OCI-M2 (cell line): ENCODE results near the gene RLF.

ENCODE experiments used
- DNase-seq: peaks from one replicate; lab custom pipeline; 2025; ENCODE audit not compliant: unreplicated experiment; lab: John Stamatoyannopoulos, UW

RLF gene, protein sequence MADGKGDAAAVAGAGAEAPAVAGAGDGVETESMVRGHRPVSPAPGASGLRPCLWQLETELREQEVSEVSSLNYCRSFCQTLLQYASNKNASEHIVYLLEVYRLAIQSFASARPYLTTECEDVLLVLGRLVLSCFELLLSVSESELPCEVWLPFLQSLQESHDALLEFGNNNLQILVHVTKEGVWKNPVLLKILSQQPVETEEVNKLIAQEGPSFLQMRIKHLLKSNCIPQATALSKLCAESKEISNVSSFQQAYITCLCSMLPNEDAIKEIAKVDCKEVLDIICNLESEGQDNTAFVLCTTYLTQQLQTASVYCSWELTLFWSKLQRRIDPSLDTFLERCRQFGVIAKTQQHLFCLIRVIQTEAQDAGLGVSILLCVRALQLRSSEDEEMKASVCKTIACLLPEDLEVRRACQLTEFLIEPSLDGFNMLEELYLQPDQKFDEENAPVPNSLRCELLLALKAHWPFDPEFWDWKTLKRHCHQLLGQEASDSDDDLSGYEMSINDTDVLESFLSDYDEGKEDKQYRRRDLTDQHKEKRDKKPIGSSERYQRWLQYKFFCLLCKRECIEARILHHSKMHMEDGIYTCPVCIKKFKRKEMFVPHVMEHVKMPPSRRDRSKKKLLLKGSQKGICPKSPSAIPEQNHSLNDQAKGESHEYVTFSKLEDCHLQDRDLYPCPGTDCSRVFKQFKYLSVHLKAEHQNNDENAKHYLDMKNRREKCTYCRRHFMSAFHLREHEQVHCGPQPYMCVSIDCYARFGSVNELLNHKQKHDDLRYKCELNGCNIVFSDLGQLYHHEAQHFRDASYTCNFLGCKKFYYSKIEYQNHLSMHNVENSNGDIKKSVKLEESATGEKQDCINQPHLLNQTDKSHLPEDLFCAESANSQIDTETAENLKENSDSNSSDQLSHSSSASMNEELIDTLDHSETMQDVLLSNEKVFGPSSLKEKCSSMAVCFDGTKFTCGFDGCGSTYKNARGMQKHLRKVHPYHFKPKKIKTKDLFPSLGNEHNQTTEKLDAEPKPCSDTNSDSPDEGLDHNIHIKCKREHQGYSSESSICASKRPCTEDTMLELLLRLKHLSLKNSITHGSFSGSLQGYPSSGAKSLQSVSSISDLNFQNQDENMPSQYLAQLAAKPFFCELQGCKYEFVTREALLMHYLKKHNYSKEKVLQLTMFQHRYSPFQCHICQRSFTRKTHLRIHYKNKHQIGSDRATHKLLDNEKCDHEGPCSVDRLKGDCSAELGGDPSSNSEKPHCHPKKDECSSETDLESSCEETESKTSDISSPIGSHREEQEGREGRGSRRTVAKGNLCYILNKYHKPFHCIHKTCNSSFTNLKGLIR (N-terminal part only)

DNA sequence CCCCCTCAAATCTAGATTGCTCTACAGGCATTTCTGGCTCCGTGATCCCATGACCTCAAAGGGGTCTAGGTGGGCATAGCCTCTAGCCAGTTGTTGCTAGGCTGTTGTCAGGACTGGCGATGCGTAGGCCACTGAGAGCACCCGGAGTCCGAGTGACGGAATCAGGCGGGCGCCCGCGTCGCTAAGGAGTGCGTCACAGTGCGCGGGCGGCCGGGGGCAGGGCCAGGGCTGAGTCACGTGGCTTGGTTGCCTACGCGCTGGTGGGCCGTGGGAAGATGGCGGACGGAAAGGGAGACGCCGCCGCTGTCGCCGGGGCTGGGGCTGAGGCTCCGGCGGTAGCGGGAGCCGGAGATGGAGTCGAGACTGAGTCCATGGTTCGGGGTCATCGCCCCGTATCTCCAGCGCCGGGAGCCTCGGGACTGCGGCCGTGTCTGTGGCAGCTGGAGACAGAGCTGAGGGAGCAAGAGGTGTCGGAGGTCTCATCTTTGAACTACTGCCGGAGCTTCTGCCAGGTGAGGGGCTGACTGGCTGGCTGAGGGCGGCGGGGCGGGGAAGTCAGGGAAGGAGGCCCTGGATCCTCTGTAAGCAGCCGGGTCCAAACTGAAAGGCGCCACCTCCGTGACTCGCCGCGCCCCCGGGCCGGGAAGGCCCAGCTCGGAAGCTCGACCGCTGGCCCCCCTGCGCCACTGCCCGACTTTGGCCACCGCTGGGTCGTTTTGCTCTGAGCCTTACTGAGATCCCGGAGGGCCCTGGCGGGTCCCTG, at the start of gene RLF:
TSS of gene RLF (plus strand) at position 263 of the 763 bp plus-strand sequence. CDS start at position 276, 13 bp downstream.
- DNase-seq, result peak; percentile 60

DNA sequence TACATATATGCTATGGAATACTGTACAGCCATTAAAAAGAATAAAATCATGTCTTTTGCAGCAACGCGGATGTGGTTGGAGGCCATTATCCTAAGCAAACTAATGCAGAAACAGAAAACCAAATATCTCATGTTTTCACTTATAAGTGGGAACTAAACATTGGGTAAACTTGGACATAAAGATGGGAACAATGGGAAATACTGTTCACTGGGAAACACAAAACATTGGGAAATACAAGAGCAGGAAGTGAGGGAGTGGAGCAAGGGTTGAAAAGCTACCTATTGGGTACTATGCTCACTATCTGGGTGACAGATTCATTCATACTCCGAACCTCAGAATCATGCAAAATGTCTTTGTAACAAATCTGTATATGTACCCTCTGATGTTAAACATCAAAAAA, 46.8 kb upstream of the RLF start:
- no peak for DNase-seq

DNA sequence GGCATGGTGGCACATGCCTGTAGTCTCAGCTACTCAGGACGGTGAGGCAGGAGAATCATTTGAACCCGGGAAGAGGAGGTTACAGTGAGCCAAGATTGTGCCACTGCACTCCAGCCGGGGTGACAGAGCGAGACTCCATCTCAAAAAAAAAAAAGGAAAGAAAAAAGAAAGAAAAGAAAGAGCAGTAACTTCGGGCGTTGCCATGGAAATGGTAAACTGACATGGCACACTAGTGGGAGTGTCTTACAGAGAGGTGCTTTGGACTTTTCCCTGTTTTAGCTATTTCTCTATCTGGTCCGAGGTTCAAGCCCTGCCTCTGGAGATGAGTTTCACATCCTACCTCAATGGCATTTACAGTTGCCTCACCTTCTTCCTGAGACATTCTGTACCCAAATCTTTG, 41.1 kb upstream of the RLF start:
- DNase-seq, result no peak

DNA sequence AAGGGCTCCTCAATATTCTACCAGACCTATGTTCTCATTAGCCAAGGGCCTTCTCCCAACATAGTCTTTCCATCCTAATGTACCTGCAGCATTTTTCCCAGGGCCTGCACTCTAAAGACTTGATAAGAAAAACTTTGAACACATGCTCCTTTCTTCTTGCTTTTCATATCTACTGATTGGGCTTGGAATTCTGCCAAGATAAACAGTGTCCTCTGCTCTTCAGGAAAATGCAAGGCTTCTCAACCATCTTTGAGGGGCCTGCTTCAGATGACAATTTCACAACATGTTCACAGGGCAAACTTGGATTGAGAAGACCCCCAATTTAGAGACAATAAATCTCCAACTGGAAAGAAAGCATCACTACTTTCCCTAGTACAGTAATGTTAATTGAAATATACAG, 38.3 kb upstream of the RLF start:
- no peak for DNase-seq

DNA sequence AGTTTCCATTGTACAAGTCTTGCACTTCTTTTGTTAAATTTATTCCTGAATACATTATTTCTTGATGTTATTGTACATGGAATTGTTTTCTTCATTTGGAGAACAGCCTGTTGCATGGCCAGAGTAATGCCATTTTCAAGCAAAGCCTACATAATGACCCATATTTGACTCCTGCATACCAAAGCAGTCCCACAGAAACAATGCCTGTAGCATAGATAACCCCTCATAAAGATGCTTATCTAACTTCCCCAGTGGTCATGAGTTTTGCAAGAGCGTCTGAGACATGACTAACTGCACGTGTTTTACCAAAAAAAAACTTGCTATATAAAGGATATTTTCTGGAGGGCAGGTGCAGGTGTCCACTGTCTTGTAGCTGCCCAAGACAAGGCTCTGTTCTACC, 30.3 kb upstream of the RLF start:
- no peak for DNase-seq

DNA sequence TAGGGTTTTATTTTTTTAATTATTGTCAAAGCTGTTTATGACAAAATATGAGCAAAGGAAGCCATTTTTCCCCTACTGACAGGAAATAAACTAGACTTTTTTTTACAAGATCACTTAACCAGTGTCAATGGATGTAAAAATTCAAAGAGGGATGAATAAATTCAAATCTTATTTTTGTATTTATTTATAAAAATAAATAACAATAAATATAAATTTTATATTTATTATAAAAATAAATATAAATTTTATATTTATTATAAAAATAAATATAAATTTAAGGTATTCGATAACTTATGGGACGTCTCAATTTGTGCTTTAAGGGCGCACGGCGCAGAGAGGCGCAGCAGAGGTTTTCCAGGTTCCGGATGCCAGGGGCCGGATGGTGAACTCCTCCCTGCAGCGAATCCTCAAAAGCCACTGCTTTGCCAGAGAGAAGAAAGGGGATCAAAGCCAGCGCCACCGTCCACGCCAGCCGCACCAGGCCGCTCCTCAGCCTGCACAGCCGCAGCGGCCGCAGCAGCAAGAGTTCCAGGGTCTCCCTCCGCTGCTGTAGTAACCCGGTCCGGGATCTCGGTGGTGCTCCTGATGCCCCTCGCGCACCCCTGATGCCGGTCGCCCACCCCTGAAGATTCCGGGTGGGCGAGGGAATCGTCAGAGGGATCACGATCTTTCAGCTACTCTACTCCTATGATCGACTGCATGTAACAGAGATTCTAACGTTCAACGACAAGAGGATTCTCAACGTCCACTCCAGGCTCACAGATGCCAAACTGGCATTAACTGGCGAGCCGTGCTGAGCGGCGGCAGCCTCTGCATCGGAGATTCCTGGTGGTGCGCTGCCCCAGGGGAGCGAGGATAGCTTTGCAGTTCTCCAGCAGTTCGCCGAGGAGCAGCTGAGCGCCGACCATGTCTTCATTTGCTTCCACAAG, 28.5 kb upstream of the RLF start:
- no peak for DNase-seq

DNA sequence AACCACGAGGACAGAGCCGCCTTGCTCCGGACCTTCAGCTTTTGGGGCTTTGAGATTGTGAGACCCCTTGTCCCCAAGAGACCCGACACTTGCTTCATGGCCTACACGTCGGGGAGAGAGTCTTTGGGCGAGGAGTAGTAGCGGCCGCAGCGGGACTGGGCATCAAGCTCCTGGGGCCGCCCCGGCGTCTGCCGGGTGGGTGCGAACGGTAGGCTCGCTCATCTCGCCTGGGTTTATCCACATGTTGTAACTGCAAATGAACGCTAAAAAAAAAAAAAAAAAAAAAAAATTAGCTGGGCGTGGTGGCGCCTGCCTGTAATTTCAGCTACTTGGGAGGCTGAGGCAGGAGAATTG, 27.9 kb upstream of the RLF start:
- no peak for DNase-seq

DNA sequence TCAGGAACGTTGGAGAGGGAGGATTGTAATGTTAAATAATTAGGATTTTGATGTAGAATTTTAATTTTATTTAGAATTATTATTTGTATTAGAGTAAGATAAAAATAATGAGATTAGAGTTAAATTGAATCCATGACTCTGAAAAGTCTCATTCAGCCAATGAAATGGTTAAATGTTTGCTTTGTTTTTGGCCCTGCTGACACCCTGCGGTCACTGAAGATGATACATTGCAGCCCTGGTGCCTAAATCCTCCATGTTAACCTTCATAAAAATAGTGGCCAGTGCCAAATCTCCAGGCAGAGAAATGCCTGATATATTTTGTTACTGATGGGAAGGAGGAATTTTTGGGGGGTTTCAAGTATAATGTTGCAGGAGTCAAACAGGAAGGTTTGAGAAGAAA, 27.3 kb upstream of the RLF start:
- DNase-seq, result no peak

DNA sequence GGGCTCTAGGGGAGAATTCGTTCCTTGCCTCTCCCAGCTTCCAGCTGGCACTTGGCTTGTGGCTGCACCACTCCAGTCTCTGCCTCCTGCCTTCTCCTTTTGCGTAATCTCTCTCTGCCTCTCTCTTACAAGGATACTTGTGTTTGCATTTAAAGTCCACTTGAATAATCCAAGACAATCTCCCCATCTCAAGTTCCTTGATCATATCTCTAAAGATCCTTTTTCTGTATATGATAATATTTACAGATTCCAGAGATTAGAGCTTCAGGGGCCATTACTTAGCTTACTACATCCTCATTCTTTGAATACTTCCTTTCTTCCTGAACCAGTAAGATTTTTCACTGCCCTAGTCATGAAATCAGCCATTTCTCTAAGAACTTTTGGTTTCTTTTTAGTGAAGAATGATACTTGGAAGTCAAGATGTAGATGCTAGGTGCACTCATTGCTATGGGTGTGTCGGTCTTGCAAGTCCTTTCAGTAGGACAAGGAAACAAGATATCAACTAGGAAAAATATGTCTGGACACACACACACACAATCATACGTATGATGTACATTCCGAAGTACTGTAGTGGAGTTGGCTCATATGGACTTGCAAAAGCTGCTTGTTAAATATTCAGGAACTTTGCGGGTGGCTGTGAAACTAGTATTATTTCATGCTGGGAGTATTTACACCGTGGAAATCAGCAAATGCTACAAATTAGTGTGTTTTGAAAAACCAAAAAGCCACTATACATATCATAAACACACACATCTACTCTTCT, 20.8 kb upstream of the RLF start:
- DNase-seq, result no peak

DNA sequence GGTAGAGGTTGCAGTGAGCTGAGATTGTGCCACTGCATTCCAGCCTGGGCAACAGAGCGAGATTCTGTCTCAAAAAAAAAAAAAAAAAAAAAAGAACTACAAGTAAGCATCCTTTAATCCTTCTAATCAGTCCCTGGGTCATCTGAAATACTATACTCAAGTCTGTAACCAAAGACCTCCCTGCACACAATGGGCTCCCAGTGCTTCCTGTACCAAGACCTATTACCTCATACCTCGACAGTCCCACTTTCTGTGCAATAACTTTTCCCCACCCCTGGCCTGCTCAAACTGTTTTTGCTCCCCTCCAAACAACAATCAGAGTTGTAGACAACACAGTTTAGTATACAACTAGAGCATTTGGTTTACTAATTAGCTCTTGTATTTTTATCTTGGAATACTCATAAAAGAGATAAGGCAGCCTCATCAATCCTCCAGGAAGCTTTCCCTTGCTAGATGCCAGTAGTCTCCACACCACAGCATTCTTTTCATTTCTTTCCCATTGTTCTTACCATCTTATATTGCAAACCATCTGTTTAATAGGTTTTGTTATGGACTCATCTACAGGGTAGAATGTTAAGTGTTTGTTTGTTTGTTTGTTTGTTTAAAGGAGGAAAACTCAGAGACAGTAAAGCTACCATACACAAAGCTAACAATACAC, 19.2 kb upstream of the RLF start:
- no peak for DNase-seq

DNA sequence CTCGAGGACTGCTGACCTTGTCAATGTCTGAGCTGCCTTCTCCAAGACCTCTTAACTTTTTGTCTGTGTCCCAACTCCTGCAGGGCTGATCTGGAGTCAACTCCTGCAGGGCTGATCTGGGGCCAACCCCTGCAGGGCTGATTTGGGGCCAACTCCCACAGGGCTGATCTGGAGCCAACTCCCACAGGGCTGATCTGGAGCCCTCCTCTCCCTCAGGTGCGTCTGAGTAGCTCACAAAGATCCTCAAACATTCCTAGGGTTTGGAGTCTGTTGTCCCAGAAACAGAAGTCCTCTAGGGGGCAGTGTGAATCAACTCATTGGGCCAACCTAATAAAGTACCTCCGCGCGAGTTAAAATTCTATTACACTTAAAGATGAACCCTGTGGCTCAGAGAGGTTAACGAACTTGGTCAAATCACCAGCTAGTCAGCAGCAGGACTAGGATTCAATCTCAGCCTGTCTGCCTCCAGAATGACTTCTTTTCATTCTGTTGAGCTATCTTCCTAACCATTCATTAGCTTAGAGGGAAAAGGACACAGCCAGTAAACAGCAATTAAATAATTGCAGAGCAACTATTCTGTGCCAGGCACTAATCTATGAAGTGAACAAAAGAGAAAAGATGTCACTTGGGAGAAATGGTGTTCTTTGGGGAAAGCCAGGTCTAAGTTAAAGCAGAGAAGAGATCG, 17.2 kb upstream of the RLF start:
- DNase-seq, result peak; percentile 20

DNA sequence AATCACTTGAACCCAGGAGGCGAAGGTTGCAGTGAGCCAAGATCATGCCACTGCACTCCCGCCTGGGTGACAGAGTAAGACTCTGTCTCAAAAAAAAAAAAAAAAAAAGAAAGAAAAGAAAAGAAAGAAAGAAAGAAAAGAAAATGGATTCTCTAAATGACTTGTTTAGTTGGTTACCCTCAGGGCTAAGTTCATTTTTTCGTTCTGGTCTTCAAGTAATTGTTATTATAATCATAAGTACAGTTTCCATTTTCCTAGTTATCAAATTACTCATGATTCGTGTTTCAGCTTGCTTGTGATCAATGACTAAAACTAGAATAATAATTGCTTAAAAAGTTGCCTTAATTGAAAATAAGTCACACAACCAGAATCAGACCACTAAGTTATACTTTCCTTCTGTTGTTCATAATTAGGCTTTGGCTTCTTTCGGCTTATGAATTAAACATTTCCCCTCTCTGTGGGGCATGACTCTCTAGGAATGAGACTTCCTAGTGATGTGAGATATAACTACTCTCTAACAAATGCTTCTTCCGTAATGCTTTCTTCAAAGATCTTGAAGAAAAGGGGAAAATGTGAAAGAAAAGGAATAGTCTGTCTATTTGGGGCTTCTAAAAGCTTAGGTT, 9.6 kb upstream of the RLF start:
- no peak for DNase-seq

DNA sequence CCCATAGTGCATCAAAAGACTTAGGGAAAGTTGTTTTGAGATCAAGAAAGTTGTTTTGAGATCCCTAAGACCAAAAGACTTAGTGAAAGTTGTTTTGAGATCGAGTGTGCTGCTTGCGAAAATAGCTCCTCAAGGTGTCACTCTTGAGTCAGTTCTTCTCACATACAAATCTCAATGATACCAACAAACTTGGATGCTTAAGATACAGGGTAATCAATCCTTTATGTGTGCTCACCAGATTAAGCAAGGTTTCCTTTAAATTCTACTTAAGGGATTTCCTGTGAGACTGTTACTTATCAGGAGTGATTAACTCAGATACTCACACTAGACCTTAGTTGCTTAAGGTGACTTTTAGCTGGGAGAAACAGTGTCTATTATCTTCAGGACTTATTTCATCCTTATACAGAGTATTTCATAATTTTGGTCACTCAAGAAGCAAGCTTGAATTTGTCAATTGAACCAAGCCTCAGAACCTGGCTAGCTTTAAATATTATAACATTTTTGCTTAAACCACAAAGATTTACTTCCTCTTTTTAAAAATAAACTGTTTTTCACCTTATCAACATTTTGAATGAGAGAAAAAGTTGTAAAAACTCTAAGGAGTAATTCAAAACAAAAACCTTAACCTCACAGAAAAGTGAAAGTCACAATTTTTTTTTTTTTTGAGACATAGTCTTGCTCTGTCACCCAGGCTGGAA, 8.0 kb upstream of the RLF start:
- DNase-seq, result no peak

DNA sequence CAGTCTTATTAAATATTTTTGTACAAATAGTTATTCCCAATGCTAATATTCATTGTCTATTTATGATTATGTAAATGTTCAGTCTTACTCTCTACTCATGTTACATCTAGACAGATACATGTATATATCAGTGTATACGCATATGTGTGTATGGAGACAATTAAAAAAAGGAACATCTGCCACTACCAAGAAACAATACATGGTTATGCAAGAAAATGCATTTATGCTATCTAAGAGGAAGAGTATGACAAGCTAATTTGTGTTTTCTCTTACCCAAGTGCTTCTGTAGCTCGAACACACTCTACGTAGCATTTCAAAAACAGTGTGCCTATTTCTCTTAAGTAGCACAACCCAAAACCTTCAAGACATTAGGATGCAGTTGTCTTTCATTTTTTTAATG, 6.1 kb upstream of the RLF start:
- no peak for DNase-seq

DNA sequence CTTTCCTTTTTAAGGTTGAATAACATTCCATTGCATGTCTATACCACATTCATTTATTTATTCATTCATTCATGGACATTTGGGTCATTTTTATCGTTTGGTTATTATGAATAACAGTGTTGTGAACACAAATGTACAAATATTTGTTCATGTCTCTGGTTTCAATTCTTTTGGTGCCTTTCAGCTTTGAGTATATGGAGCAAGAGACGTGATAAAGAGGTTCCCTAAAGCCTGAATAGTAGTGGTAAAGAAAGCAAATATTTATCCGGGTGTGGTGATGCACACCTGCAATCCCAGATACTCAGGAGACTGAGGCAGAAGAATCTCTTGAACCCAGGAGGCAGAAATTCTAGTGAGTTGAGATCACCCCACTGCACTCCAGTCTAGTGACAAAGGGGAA, 5.3 kb upstream of the RLF start:
- no peak for DNase-seq

DNA sequence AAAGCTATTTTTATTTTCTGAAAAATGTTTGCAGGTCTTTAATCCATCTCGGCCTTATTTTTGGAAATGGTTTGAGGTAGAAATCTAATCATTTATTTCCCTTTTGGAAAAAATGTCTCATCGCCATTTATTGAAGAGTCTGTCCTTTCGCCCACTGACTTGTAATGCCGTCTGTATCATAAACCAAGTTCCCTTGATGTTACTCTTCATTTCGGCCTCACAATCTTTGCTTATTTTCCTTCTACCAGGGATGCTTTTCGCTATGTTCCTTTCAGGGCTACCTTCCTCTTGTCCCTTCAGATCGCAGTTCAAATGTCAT, 422 bp upstream of the RLF start:
- DNase-seq, result no peak

DNA sequence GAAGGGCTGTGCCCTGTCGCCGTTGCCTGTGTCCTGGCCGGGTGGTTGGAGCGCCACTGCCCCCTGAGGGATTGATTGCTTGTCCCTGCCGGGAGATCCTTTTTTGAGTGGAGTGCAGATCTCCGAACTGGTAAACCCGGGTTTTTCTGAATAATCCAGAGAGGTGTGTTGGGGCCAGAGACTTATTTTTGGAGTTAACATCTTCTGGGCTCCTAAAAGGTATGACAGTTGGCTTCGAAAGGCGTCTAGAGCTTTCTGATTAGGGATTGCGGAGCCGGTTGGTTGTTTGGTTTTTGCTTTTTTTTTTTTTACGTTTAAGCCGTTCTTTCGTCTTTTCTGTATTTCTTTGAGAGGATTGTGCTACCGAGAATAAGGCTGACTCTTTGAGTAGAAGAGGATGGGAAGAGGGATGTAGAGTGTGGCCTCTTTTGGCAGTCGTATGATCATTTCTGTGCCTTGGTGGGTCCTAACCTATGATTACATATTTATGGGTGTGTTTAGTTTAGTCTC, 756 bp downstream of the RLF start:
- DNase-seq, result no peak
